Activated T-cell treated with anti-CD3 and anti-CD28 coated beads, Interleukin-2, amount 50 U/mL, for 72 hours (primary cell): Measurements from ENCODE around the gene VPS13D. TPM values are rescaled to one million over a fixed set of nuclear protein-coding genes. Genes with fewer than 3 reads are reported as not detected.
"Not testable (repeated sequence)": the region's sequence is repeated elsewhere in the genome, so short reads cannot be mapped to it uniquely, and the experiment has no call there.

Experiments used
- ATAC-seq, 2 donors: fragments of 150-1000 bp; cut with Tn5 transposase; replicated peaks in 1 of 2; 2 replicates each; pipeline ENCODE4 v1.10.0; 2021; ENCODE audit warnings: moderate library complexity in 2 of 2, mild to moderate bottlenecking in 1 of 2
- DNase-seq, 2 donors: peaks; one replicate each; pipeline ENCODE4 v3.0.0; 2021 to 2022; ENCODE audit warnings: mixed read lengths in 1 of 2
- H3K27ac Mint-ChIP-seq: one replicate; pipeline ENCODE4 v1.8.0; 2022; ENCODE audit warnings: mild to moderate bottlenecking, moderate library complexity, mixed read lengths
- H3K27me3 Mint-ChIP-seq: one replicate; pipeline ENCODE4 v1.8.0; 2022; ENCODE audit warnings: low read depth, mixed read lengths
- H3K36me3 Mint-ChIP-seq, 2 donors: one replicate each; pipeline ENCODE4 v1.8.0; 2022; ENCODE audit warnings: mixed read lengths in 2 of 2, mild to moderate bottlenecking in 1 of 2; ENCODE audit not compliant: insufficient read depth in 2 of 2
- H3K4me1 Mint-ChIP-seq: one replicate; pipeline ENCODE4 v1.8.0; 2022; ENCODE audit warnings: low read depth, mixed read lengths
- H3K4me3 Mint-ChIP-seq, 2 donors: one replicate each; pipeline ENCODE4 v1.8.0; 2022; ENCODE audit warnings: mild to moderate bottlenecking in 2 of 2, mixed read lengths in 2 of 2, moderate library complexity in 2 of 2
- H3K9me3 Mint-ChIP-seq, 2 donors: one replicate each; pipeline ENCODE4 v1.8.0; 2022; ENCODE audit warnings: mixed read lengths in 2 of 2
- total RNA-seq, 2 donors: library from RNA; stranded (reverse); gene quantifications; one replicate each; pipeline ENCODE4 v1.2.3, GENCODE V29; 2022

VPS13D gene
- total RNA-seq, 2 donors from 2014 or later: 36.0 to 40.5 TPM

GRCh38 chr1:12386130-12386529 is 156.3 kb downstream of the VPS13D start:
- Mint-ChIP-seq H3K27ac (peak overlapping the region; percentile 89), H3K4me1 (peaks cover 41% of the 10 kb centered on the region), H3K27me3 (no peaks in the 10 kb centered on the region), H3K36me3 (peaks cover 31 to 51% of the 10 kb centered on the region in 2 donors), H3K4me3 (peak overlapping the region; percentile 10 to 74), H3K9me3 (peaks cover 10 to 12% of the 10 kb centered on the region in 2 donors)
- ATAC-seq: peak; percentile 85 to 86
- DNase-seq: peak in 1 of 2 donors; percentile 12

GRCh38 chr1:12387641-12388040 is 157.8 kb downstream of the VPS13D start:
- Mint-ChIP-seq H3K36me3 (peaks cover 31 to 50% of the 10 kb centered on the region in 2 donors), H3K4me1 (peaks cover 39% of the 10 kb centered on the region), H3K27ac (no peak overlapping the region), H3K4me3 (no peak overlapping the region), H3K9me3 (peaks cover 10 to 12% of the 10 kb centered on the region in 2 donors), H3K27me3 (no peaks in the 10 kb centered on the region)
- no peak for ATAC-seq
- no peak for DNase-seq

GRCh38 chr1:12390296-12390695 is 160.5 kb downstream of the VPS13D start:
- peaks cover 19 to 35% of the 10 kb centered on the region in 2 donors for H3K36me3 Mint-ChIP-seq
- not testable (repeated sequence) for H3K27me3 Mint-ChIP-seq, H3K4me3 Mint-ChIP-seq, ATAC-seq, H3K27ac Mint-ChIP-seq, DNase-seq
- peaks cover 16% of the 10 kb centered on the region for H3K4me1 Mint-ChIP-seq
- peaks cover 10 to 12% of the 10 kb centered on the region in 2 donors for H3K9me3 Mint-ChIP-seq

- Mint-ChIP-seq H3K27me3 (no peaks in the 10 kb centered on the region), H3K4me1 (peaks cover 21% of the 10 kb centered on the region), H3K27ac (no peak overlapping the region), H3K4me3 (no peak overlapping the region), H3K36me3 (peaks cover 0 to 3% of the 10 kb centered on the region in 2 donors), H3K9me3 (no peaks in the 10 kb centered on the region)
- ATAC-seq (peak in 1 of 2 donors; percentile 15), DNase-seq (no peak)
Observed at GRCh38 chr1:12397462-12398450, 167.9 kb downstream of the VPS13D start.

GRCh38 chr1:12398479-12398878 is 168.6 kb downstream of the VPS13D start:
- Mint-ChIP-seq H3K9me3 (no peaks in the 10 kb centered on the region), H3K4me1 (peaks cover 21% of the 10 kb centered on the region), H3K27me3 (no peaks in the 10 kb centered on the region), H3K27ac (no peak overlapping the region), H3K4me3 (no peak overlapping the region), H3K36me3 (peaks cover 0 to 3% of the 10 kb centered on the region in 2 donors)
- ATAC-seq (no peak), DNase-seq (no peak)

- H3K27me3 Mint-ChIP-seq: no peaks in the 10 kb centered on the region
- H3K4me3 Mint-ChIP-seq: no peak overlapping the region
- H3K27ac Mint-ChIP-seq: no peak overlapping the region
- H3K4me1 Mint-ChIP-seq: peaks cover 25% of the 10 kb centered on the region
- no peaks in the 10 kb centered on the region for H3K9me3 Mint-ChIP-seq
- H3K36me3 Mint-ChIP-seq: peaks cover 3 to 11% of the 10 kb centered on the region in 2 donors
- ATAC-seq (no peak), DNase-seq (no peak)
Observed at GRCh38 chr1:12400027-12400693, 170.3 kb downstream of the VPS13D start.

GRCh38 chr1:12402159-12402673 is 172.4 kb downstream of the VPS13D start:
- Mint-ChIP-seq H3K27me3 (no peaks in the 10 kb centered on the region), H3K4me3 (no peak overlapping the region), H3K4me1 (peaks cover 46% of the 10 kb centered on the region), H3K27ac (no peak overlapping the region), H3K36me3 (peaks cover 3 to 11% of the 10 kb centered on the region in 2 donors), H3K9me3 (no peaks in the 10 kb centered on the region)
- ATAC-seq (no peak), DNase-seq (no peak)

GRCh38 chr1:12402842-12403241 is 173.0 kb downstream of the VPS13D start:
- Mint-ChIP-seq H3K4me3 (no peak overlapping the region), H3K27me3 (no peaks in the 10 kb centered on the region), H3K9me3 (no peaks in the 10 kb centered on the region), H3K4me1 (peaks cover 46% of the 10 kb centered on the region), H3K36me3 (peaks cover 3 to 11% of the 10 kb centered on the region in 2 donors), H3K27ac (no peak overlapping the region)
- no peak for DNase-seq
- no peak for ATAC-seq

- H3K27ac Mint-ChIP-seq: no peak overlapping the region
- peaks cover 41% of the 10 kb centered on the region for H3K4me1 Mint-ChIP-seq
- peaks cover 0 to 2% of the 10 kb centered on the region in 2 donors for H3K9me3 Mint-ChIP-seq
- peaks cover 10 to 19% of the 10 kb centered on the region in 2 donors for H3K36me3 Mint-ChIP-seq
- no peak overlapping the region for H3K4me3 Mint-ChIP-seq
- no peak for DNase-seq
- ATAC-seq: no peak
- no peaks in the 10 kb centered on the region for H3K27me3 Mint-ChIP-seq
Observed at GRCh38 chr1:12404918-12405317, 175.1 kb downstream of the VPS13D start.

GRCh38 chr1:12405325-12406210 is 175.7 kb downstream of the VPS13D start:
- Mint-ChIP-seq H3K4me1 (peaks cover 36% of the 10 kb centered on the region), H3K27ac (no peak overlapping the region), H3K9me3 (peaks cover 4% of the 10 kb centered on the region in 2 donors), H3K36me3 (peaks cover 14 to 23% of the 10 kb centered on the region in 2 donors), H3K27me3 (no peaks in the 10 kb centered on the region), H3K4me3 (no peak overlapping the region)
- ATAC-seq: no peak
- no peak for DNase-seq

- no peak overlapping the region for H3K27ac Mint-ChIP-seq
- peaks cover 36% of the 10 kb centered on the region for H3K4me1 Mint-ChIP-seq
- DNase-seq: no peak
- H3K4me3 Mint-ChIP-seq: no peak overlapping the region
- no peak for ATAC-seq
- H3K27me3 Mint-ChIP-seq: no peaks in the 10 kb centered on the region
- H3K9me3 Mint-ChIP-seq: peaks cover 4 to 5% of the 10 kb centered on the region in 2 donors
- H3K36me3 Mint-ChIP-seq: peaks cover 16 to 26% of the 10 kb centered on the region in 2 donors
Observed at GRCh38 chr1:12406211-12407021, 176.6 kb downstream of the VPS13D start.
